GM19372 (cell line): ENCODE results near the gene FHL2.
"Not testable (repeated sequence)": the region's sequence is repeated elsewhere in the genome, so short reads cannot be mapped to it uniquely, and the experiment has no call there.

Source experiments
- ATAC-seq: cut with Tn5 transposase; IDR thresholded peaks from one replicate; pipeline ENCODE4 v1.9.1; 2021; ENCODE audit warnings: mild to moderate bottlenecking, low read depth, moderate library complexity; ENCODE audit not compliant: unreplicated experiment

The FHL2 gene

GRCh38 chr2:105424836-105425235, 26.0 kb upstream of the FHL2 start:
- not testable (repeated sequence) for ATAC-seq

GRCh38 chr2:105422801-105423200, 23.9 kb upstream of the FHL2 start:
- no peak for ATAC-seq

- no peak for ATAC-seq
Observed at GRCh38 chr2:105421053-105421452, 22.2 kb upstream of the FHL2 start.

GRCh38 chr2:105418522-105418921, 19.7 kb upstream of the FHL2 start:
- no peak for ATAC-seq

- no peak for ATAC-seq
Observed at GRCh38 chr2:105417857-105418436, 19.1 kb upstream of the FHL2 start.

- no peak for ATAC-seq
Observed at GRCh38 chr2:105416156-105416555, 17.3 kb upstream of the FHL2 start.

GRCh38 chr2:105415007-105415406, 16.2 kb upstream of the FHL2 start:
- no peak for ATAC-seq

GRCh38 chr2:105413206-105413605, 14.4 kb upstream of the FHL2 start:
- no peak for ATAC-seq

GRCh38 chr2:105412584-105412983, 13.7 kb upstream of the FHL2 start:
- no peak for ATAC-seq

GRCh38 chr2:105411720-105412407, 13.0 kb upstream of the FHL2 start:
- no peak for ATAC-seq

- ATAC-seq: no peak
Observed at GRCh38 chr2:105410554-105410953, 11.7 kb upstream of the FHL2 start.

- ATAC-seq: no peak
Observed at GRCh38 chr2:105409717-105410116, 10.9 kb upstream of the FHL2 start.

GRCh38 chr2:105407946-105408743, 9.3 kb upstream of the FHL2 start:
- ATAC-seq: no peak

GRCh38 chr2:105406221-105406620, 7.4 kb upstream of the FHL2 start:
- ATAC-seq: no peak

GRCh38 chr2:105405291-105405690, 6.4 kb upstream of the FHL2 start:
- no peak for ATAC-seq

GRCh38 chr2:105404736-105405135, 5.9 kb upstream of the FHL2 start:
- no peak for ATAC-seq

- ATAC-seq: no peak
Observed at GRCh38 chr2:105403783-105404698, 5.2 kb upstream of the FHL2 start.

- ATAC-seq: no peak
Observed at GRCh38 chr2:105403241-105403782, 4.5 kb upstream of the FHL2 start.

GRCh38 chr2:105402809-105403208, 4.0 kb upstream of the FHL2 start:
- ATAC-seq: no peak

- ATAC-seq: no peak
Observed at GRCh38 chr2:105401867-105402266, 3.0 kb upstream of the FHL2 start.
